Measurements from ENCODE around the gene ENAH. TPM values are rescaled to one million over a fixed set of nuclear protein-coding genes. Genes with fewer than 3 reads are reported as not detected.

ENAH gene
- total and polyA plus RNA-seq, 2 donors (not counting 1 experiment from before 2014, with no cell fraction given), result 85.0 to 210 TPM

GRCh38 chr1:225447650-225448089 is 205.3 kb downstream of the ENAH start:
- peak; percentile 60 to 90 for DNase-seq (ENCODE audit: low read depth in 2 of 2)
- H4K20me1 ChIP-seq (ENCODE audit: control insufficient read depth, extremely low read depth, insufficient read depth, low read length), result no peaks in the 10 kb centered on the region
- peak overlapping the region in 2 of 4 experiments; percentile 4 to 10 for H3K4me3 ChIP-seq (replicated peaks in 1 of 4; ENCODE audit: control extremely low read depth in 1 of 4, insufficient read depth in 1 of 4, low read depth in 3 of 4, low read length in 4 of 4)
- TF ChIP-seq CTCF (conservative IDR thresholded peaks at IDR 0.05 in 1 of 2, IDR thresholded peaks at IDR 0.05 in 1 of 2; ENCODE audit: low read depth in 1 of 2, low read length in 2 of 2) (no peak), EZH2 (IDR thresholded peaks at IDR 0.05; ENCODE audit: low read length, missing control alignments) (no peak)
- no peaks in the 10 kb centered on the region for H3K9me3 ChIP-seq (ENCODE audit: control insufficient read depth, insufficient read depth, low read depth, low read length)
- H3K9ac ChIP-seq (ENCODE audit: insufficient read depth, low read length), result no peak overlapping the region
- H3K36me3 ChIP-seq (ENCODE audit: control insufficient read depth, insufficient read depth, low read length), result no peaks in the 10 kb centered on the region
- peak overlapping the region; percentile 74 for H3K4me2 ChIP-seq (ENCODE audit: extremely low read depth, insufficient read depth, low read length)
- H3K4me1 ChIP-seq (ENCODE audit: control insufficient read depth, extremely low read depth, insufficient read depth, low read length), result peaks cover 21% of the 10 kb centered on the region
- peak overlapping the region; percentile 80 for H2AFZ ChIP-seq (ENCODE audit: low read length)
- no peaks in the 10 kb centered on the region for H3K27me3 ChIP-seq (ENCODE audit: control insufficient read depth, insufficient read depth, low read length)
- H3K27ac ChIP-seq (ENCODE audit: insufficient read depth, low read length), result no peak overlapping the region
- H3K79me2 ChIP-seq (ENCODE audit: control insufficient read depth, insufficient read depth, low read length), result no peaks in the 10 kb centered on the region

GRCh38 chr1:225446981-225447615 is 205.8 kb downstream of the ENAH start:
- no peaks in the 10 kb centered on the region for H4K20me1 ChIP-seq (ENCODE audit: control insufficient read depth, extremely low read depth, insufficient read depth, low read length)
- H3K27me3 ChIP-seq (ENCODE audit: control insufficient read depth, insufficient read depth, low read length), result no peaks in the 10 kb centered on the region
- H3K79me2 ChIP-seq (ENCODE audit: control insufficient read depth, insufficient read depth, low read length), result no peaks in the 10 kb centered on the region
- no peaks in the 10 kb centered on the region for H3K9me3 ChIP-seq (ENCODE audit: control insufficient read depth, insufficient read depth, low read depth, low read length)
- no peak overlapping the region for H3K4me3 ChIP-seq (replicated peaks in 1 of 4; ENCODE audit: control extremely low read depth in 1 of 4, insufficient read depth in 1 of 4, low read depth in 3 of 4, low read length in 4 of 4)
- no peaks in the 10 kb centered on the region for H3K36me3 ChIP-seq (ENCODE audit: control insufficient read depth, insufficient read depth, low read length)
- no peak for TF ChIP-seq CTCF (conservative IDR thresholded peaks at IDR 0.05 in 1 of 2, IDR thresholded peaks at IDR 0.05 in 1 of 2; ENCODE audit: low read depth in 1 of 2, low read length in 2 of 2)
- no peak for TF ChIP-seq EZH2 (IDR thresholded peaks at IDR 0.05; ENCODE audit: low read length, missing control alignments)
- DNase-seq (ENCODE audit: low read depth in 2 of 2), result no peak
- peak overlapping the region; percentile 27 for H3K4me2 ChIP-seq (ENCODE audit: extremely low read depth, insufficient read depth, low read length)
- peak overlapping the region; percentile 80 for H2AFZ ChIP-seq (ENCODE audit: low read length)
- peaks cover 21% of the 10 kb centered on the region for H3K4me1 ChIP-seq (ENCODE audit: control insufficient read depth, extremely low read depth, insufficient read depth, low read length)
- H3K27ac ChIP-seq (ENCODE audit: insufficient read depth, low read length), result no peak overlapping the region
- H3K9ac ChIP-seq (ENCODE audit: insufficient read depth, low read length), result no peak overlapping the region

GRCh38 chr1:225446595-225446960 is 206.3 kb downstream of the ENAH start:
- H3K27ac ChIP-seq (ENCODE audit: insufficient read depth, low read length), result no peak overlapping the region
- H3K9me3 ChIP-seq (ENCODE audit: control insufficient read depth, insufficient read depth, low read depth, low read length), result no peaks in the 10 kb centered on the region
- H3K4me3 ChIP-seq (replicated peaks in 1 of 4; ENCODE audit: control extremely low read depth in 1 of 4, insufficient read depth in 1 of 4, low read depth in 3 of 4, low read length in 4 of 4), result no peak overlapping the region
- H3K4me2 ChIP-seq (ENCODE audit: extremely low read depth, insufficient read depth, low read length), result no peak overlapping the region
- no peaks in the 10 kb centered on the region for H3K36me3 ChIP-seq (ENCODE audit: control insufficient read depth, insufficient read depth, low read length)
- TF ChIP-seq CTCF (conservative IDR thresholded peaks at IDR 0.05 in 1 of 2, IDR thresholded peaks at IDR 0.05 in 1 of 2; ENCODE audit: low read depth in 1 of 2, low read length in 2 of 2), result no peak
- no peak for TF ChIP-seq EZH2 (IDR thresholded peaks at IDR 0.05; ENCODE audit: low read length, missing control alignments)
- no peaks in the 10 kb centered on the region for H3K79me2 ChIP-seq (ENCODE audit: control insufficient read depth, insufficient read depth, low read length)
- no peak overlapping the region for H2AFZ ChIP-seq (ENCODE audit: low read length)
- DNase-seq (ENCODE audit: low read depth in 2 of 2), result no peak
- peaks cover 21% of the 10 kb centered on the region for H3K4me1 ChIP-seq (ENCODE audit: control insufficient read depth, extremely low read depth, insufficient read depth, low read length)
- H3K9ac ChIP-seq (ENCODE audit: insufficient read depth, low read length), result no peak overlapping the region
- H4K20me1 ChIP-seq (ENCODE audit: control insufficient read depth, extremely low read depth, insufficient read depth, low read length), result no peaks in the 10 kb centered on the region
- no peaks in the 10 kb centered on the region for H3K27me3 ChIP-seq (ENCODE audit: control insufficient read depth, insufficient read depth, low read length)

All from fibroblast of lung (primary cell).